Ishikawa (cell line): ENCODE measurements around the gene VEGFC.

Experiments
- CEBPB ChIP-seq: IDR thresholded peaks from 2 replicates; pipeline ENCODE4 v1.6.1; 2012
- CREB1 ChIP-seq: IDR thresholded peaks from 2 replicates; pipeline ENCODE4 v1.6.1; 2012; ENCODE audit warnings: low read depth
- EGR1 ChIP-seq: IDR thresholded peaks from 2 replicates; pipeline ENCODE4 v1.6.1; 2012
- EP300 ChIP-seq: IDR thresholded peaks from 2 replicates; pipeline ENCODE4 v1.6.1; 2012; ENCODE audit warnings: borderline replicate concordance
- FOXM1 ChIP-seq: IDR thresholded peaks from 2 replicates; pipeline ENCODE4 v1.6.1; 2012; ENCODE audit warnings: low read depth, borderline replicate concordance
- MAX ChIP-seq: IDR thresholded peaks from 2 replicates; pipeline ENCODE4 v1.6.1; 2012
- NFIC ChIP-seq: IDR thresholded peaks from 2 replicates; pipeline ENCODE4 v1.6.1; 2012
- RAD21 ChIP-seq: IDR thresholded peaks from 2 replicates; pipeline ENCODE4 v1.6.1; 2012; ENCODE audit warnings: low read depth
- REST ChIP-seq: IDR thresholded peaks from 2 replicates; pipeline ENCODE4 v1.6.1; 2012; ENCODE audit warnings: low read depth, mild to moderate bottlenecking
- TAF1 ChIP-seq: IDR thresholded peaks from 2 replicates; pipeline ENCODE4 v1.6.1; 2012; ENCODE audit warnings: low read depth, mild to moderate bottlenecking
- TCF12 ChIP-seq: IDR thresholded peaks from 2 replicates; pipeline ENCODE4 v1.6.1; 2012; ENCODE audit warnings: low read depth
- TEAD4 ChIP-seq: IDR thresholded peaks from 2 replicates; pipeline ENCODE4 v1.6.1; 2012
- USF1 ChIP-seq: IDR thresholded peaks from 2 replicates; pipeline ENCODE4 v1.6.1; 2012
- YY1 ChIP-seq: IDR thresholded peaks from 2 replicates; pipeline ENCODE4 v1.6.1; 2012; ENCODE audit warnings: low read depth
- ZBTB7A ChIP-seq: IDR thresholded peaks from 2 replicates; pipeline ENCODE4 v1.6.1; 2012; ENCODE audit warnings: low read depth

Gene VEGFC

GRCh38 chr4:176814770-176815169, 22.0 kb upstream of the VEGFC start:
- no peak for TF ChIP-seq CREB1
- TF ChIP-seq FOXM1: no peak
- TF ChIP-seq TEAD4: no peak
- TF ChIP-seq ZBTB7A: no peak
- no peak for TF ChIP-seq YY1
- no peak for TF ChIP-seq REST
- no peak for TF ChIP-seq CEBPB
- no peak for TF ChIP-seq TCF12

DNA sequence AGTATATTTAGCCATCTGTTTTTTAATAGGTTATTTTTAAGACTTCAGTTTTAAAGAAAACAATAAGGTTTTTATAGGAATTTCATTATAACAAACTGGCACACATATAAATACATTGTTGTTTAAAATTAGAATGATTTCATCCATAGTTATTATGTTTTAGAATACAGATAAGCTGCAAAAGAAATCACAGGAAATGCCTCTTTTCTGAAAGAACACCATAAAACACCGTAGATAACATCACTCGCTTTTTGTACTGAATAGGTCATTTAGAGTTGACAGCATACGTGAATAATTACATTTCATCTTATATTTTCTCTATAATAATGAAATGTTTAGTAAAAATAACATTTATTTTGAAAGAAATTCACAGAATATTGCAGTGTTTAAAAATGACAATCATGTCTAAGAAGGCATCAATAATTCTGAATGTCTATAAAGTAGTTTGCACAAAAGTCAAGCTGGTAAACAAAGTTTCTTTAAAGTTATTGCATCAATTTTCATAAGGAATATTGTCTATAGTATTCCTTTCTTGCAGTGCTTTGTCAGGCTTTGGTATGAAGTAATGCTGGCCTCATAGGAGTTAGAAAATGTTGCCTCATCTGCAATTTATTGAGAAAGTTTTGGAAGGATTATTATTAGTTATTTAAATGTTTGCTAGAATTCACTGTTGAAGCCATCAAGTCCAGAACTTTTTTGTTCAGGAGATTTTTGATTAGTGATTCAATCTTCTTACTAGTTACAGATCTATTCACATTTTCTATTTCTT, 17.9 kb upstream of the VEGFC start:
- TF ChIP-seq TEAD4 (no peak), ZBTB7A (no peak), TCF12 (no peak), EP300 (no peak), USF1 (no peak), RAD21 (no peak), TAF1 (no peak)

DNA sequence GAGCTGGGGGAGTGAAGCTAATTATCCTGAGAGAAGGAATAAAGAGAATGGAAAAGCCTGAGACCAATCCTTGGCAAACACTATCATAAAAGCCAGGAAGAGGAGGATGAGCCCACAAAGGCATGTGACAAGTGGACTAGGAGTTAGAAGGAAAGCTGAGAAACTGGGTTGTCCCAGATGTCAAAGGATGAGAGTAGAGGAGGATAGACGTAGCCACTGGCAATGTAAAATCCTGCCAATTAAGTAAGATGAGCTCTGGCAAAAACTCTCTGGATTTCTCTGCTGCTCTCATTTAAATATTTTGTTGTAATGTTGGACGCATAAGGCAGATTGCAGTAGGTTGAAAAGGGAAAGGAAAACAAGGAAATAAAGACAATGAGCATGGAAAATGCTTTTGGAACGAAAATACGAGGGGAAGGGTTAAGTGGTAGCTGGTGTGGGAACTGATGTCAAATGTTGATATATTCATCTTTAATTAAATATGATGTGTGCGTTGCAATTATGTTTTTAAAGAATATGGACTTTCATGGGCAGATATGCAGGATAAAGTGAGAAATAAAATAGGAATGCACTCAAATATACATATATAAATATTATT, 14.2 kb upstream of the VEGFC start:
- TF ChIP-seq CEBPB: no peak
- no peak for TF ChIP-seq EGR1
- TF ChIP-seq RAD21: no peak
- TF ChIP-seq USF1: no peak
- TF ChIP-seq EP300: no peak
- no peak for TF ChIP-seq FOXM1
- no peak for TF ChIP-seq REST
- no peak for TF ChIP-seq TCF12
- TF ChIP-seq MAX: no peak
- no peak for TF ChIP-seq NFIC
- no peak for TF ChIP-seq YY1
- no peak for TF ChIP-seq TEAD4
- TF ChIP-seq TAF1: no peak
- no peak for TF ChIP-seq ZBTB7A
- no peak for TF ChIP-seq CREB1

GRCh38 chr4:176805155-176805554, 12.4 kb upstream of the VEGFC start:
- TF ChIP-seq RAD21 (no peak), TCF12 (no peak), ZBTB7A (no peak), REST (no peak), TEAD4 (no peak)

- TF ChIP-seq MAX (no peak), CREB1 (no peak), TEAD4 (no peak), USF1 (no peak), EGR1 (no peak), ZBTB7A (no peak)
Observed at GRCh38 chr4:176800891-176801534, 8.3 kb upstream of the VEGFC start.
